Measurements from ENCODE around the gene ZBTB44.
"Not testable (repeated sequence)": the region's sequence is repeated elsewhere in the genome, so short reads cannot be mapped to it uniquely, and the experiment has no call there.

ZBTB44 gene

DNA sequence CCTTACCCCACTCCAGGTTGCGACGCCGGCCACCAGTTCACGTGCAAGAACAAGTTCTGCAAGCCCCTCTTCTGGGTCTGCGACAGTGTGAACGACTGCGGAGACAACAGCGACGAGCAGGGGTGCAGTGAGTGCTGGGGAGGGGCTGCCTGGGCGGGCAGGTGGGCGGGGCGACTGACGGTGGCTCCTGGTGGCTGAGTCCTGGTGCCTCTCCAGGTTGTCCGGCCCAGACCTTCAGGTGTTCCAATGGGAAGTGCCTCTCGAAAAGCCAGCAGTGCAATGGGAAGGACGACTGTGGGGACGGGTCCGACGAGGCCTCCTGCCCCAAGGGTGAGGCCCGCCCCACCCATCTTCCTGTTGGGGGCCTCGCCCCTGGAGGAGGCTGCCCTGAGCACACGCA is 116.4 kb downstream of the ZBTB44 start:
- DNase-seq (ENCODE audit: low spot score) = no peak

GRCh38 chr11:130197386-130198035 is 117.2 kb downstream of the ZBTB44 start:
- no peak for DNase-seq (ENCODE audit: low spot score)

GRCh38 chr11:130194241-130195023 is 120.3 kb downstream of the ZBTB44 start:
- no peak for DNase-seq (ENCODE audit: low spot score)

DNA sequence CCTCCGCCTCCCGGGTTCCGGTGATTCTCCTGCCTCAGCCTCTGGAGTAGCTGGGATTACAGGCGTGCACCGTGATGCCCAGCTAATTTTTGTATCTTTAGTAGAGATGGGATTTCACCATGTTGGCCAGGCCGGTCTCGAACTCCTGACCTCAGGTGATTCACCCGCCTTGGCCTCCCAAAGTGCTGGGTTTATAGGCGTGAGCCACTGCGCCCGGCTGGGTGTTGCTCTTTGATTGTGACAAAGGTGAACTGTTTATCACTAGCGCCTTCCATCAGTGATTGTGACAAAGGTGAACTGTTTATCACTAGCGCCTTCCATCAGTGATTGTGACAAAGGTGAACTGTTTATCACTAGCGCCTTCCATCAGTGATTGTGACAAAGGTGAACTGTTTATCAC is 121.2 kb downstream of the ZBTB44 start:
- not testable (repeated sequence) for DNase-seq (ENCODE audit: low spot score)

GRCh38 chr11:130192845-130193267 is 121.9 kb downstream of the ZBTB44 start:
- DNase-seq (ENCODE audit: low spot score) = no peak

DNA sequence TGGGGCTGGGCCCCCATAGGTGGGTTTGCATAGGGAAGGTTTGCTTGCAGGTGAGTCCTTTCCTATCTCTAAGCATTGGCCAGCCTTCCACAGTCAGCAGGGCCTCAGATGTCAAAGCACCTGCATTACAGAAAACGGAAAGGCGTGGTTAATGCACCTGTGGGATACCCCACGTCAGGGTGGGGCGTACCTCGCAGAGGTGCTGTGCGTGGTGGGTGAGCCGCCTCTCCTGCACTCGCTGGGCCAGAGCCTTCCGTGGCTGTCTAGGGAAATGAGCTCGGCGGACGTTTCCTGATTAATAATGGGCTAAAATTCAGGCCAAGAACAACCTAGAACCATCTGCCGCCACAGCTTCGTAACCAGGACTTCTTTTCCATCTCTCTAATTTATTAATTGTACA is 122.8 kb downstream of the ZBTB44 start:
- no peak for DNase-seq (ENCODE audit: low spot score)

DNA sequence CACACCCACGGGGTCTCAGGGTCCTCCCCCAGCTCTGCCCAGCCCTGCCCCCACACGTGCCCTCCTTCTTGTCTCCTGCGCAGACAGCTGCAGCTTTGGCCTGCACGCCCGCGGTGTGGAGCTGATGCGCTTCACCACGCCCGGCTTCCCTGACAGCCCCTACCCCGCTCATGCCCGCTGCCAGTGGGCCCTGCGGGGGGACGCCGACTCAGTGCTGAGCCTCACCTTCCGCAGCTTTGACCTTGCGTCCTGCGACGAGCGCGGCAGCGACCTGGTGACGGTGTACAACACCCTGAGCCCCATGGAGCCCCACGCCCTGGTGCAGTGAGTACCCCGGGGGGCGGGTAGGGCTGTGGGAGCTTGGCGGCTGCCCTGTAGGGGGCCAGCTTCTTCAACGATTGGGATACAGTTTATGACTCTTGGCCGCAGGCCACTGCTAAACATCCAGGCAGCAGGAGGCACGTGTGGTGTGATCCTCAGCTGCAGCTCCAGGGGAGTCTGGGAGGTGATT is 124.3 kb downstream of the ZBTB44 start:
- DNase-seq (ENCODE audit: low spot score) = no peak

DNA sequence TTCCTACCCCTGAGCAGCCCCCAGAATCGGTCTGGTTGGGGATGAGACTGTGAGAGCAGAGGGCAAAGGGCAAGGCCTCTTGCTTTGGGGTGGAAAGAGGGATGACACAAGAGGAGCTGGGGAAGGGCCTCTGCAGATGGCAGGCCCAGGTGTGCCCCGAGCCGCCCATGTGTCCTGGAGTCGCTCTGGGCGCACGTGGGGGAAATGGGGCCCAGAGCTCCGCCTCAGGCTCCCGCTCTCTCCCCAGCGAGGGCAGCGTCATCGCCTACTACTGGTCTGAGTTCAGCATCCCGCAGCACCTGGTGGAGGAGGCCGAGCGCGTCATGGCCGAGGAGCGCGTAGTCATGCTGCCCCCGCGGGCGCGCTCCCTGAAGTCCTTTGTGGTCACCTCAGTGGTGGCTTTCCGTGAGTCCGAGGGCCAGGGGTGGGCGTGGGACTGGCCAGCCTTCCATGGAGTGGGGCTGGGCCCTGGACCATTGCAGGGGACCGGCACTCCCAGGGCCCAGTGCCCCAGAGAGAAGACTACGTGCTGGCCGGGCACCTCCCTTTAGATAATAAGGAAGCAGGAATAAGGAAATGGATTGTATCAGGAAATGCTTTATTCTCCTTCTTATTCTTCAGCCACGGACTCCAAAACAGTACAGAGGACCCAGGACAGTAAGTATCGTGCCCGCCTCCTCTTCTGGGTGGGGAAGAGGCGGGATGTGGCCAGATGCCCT is 125.1 kb downstream of the ZBTB44 start:
- DNase-seq (ENCODE audit: low spot score) = no peak

DNA sequence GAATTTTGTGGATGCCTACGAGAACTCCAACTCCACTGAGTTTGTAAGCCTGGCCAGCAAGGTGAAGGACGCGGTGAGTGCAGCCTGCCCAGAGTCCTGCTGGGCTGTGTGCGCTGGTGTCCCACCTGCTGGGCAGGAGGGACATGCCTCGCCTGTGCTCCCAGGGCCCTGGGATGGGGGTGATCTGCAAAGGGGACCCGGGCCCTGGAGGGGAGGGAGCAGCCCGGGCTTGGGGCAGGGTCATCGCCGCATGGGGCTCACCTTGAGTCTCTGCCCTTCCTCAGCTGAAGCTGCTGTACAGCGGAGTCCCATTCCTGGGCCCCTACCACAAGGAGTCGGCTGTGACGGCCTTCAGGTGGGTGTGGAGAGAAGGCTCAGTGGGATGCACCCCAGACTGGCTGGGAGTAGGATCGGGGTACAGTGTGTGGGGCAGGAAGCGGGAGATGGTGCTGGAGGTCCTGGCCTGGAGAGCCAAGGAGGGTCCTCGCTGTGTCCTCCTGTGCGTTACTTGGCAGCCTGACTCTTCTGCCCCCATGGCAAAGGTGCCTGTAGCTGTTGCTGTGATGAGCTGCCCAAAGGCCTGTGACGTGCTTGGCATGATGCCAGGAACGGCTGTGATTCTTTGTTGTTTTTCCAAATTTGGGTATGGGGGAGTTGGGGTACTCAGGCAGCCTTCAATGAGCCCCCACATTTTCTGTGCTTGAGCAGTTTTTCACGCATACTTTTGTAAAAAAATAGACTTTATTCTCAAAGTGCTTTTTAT is 126.0 kb downstream of the ZBTB44 start:
- DNase-seq (ENCODE audit: low spot score) = no peak

DNA sequence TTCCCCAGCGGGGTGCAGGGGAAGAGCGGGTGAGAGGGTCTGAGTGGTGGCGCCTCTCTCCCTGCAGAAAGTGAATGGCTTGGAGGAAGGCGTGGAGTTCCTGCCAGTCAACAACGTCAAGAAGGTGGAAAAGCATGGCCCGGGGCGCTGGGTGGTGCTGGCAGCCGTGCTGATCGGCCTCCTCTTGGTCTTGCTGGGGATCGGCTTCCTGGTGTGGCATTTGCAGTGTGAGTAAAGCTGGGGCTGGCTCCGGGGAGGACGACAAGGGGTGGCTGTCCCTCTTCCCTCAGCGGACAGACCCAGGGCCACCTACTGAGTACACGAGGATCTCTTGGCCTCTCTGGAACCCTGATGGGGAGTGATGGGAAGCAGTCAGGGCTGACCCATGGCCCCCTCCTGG is 126.7 kb downstream of the ZBTB44 start:
- no peak for DNase-seq (ENCODE audit: low spot score)

- DNase-seq (ENCODE audit: low spot score) = no peak
Measured at GRCh38 chr11:130187096-130187495, 127.6 kb downstream of the ZBTB44 start.

DNA sequence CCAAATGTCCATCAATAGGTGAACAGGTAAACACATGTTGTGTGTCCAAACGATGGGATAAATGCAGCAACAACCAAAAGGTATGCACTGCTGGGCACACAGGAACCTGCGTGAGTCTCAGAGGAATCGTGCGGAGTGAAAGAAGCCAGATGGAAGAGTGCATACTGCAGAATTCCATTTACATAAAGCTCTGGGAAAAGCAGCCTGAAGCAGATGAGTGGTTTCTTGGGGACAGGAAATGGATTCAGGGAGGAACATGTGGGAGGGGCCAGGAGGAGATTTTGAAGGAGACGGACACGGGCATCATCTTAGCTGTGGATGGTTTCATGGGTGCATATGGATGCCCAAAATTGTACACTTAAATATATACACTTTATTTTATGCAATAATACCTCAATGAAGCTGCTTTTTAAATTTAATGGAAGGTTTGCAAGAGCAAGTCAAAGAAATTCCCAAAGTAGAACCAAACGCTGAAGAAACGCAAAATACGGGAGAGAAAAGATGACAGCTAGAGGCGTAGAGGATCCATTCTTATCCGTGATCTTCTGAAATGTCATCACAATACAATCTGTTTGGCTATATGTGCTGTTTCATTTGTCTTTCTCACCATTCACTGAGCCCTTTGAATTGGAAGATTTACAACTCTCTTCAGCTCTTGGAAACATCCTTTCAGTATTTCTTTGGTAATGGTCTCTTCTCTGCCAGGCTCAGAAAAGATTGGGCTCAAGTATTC is 130.7 kb downstream of the ZBTB44 start:
- no peak for DNase-seq (ENCODE audit: low spot score)

DNA sequence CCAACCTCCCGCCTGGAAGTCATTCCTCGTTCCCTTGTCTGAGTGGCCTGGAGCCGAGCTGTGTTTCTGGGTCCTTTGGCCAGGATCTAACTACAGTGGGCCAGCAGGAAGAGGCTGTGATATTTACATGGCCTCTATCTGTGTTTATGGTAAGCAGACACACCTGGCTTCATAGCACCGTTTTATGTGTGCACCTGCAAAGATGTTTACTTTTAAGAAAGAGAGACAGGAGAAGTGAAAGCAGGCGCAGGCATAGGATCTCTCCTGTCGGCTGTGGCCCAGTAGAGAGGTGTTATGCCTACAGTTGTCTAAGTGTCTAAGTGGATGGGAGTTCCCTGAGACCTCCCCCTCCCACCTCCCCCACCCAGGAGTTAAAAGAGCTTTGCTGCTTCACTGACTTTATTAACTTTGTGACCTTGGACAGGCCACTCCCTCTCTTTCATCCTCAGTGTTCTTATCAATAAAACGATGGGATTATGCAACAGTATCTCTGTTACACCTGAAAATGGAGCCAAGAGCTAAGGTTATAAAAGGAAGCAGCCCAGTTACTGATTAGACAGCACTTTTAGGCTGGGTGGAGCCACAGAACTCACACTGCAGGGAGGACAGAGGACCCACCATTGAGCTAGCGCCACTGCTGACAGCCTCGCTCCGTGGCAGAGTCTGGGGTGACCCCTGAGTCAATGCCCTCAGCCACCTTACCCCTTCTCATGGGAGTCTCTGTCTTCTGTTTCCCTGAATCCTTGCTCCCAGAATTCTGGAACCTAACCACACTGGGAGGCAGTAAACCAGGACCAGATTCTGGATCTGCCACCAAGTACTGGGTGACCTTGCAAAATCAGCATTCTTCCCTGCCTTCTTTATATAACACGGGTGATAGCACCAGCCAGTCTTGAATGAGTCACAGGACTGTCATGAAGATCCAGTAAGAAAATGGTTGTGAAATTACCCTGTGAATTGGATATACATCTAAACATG is 133.1 kb downstream of the ZBTB44 start:
- DNase-seq (ENCODE audit: low spot score) = no peak

GRCh38 chr11:130180896-130181294 is 133.8 kb downstream of the ZBTB44 start:
- DNase-seq (ENCODE audit: low spot score) = no peak

DNA sequence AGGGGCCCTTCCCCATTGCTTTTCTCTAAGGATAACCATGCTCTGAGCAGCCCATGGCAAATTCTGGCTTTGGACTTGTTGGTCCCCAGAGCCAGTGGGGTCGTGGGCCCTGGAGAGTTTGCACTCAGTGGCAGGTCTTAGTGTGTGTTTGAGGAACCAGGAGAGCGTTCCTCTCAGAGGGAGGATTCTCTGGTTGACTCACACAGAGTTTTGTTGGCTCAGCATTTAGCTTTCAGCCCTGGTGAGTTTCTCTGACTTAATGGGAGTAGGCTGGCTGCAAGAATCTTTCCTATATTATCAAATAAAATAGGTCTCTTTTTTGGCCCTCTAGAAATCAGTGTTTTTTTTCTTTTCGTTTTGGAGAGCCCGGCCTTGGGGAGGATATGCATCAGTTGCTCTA is 134.2 kb downstream of the ZBTB44 start:
- no peak for DNase-seq (ENCODE audit: low spot score)

- DNase-seq (ENCODE audit: low spot score) = no peak
Measured at GRCh38 chr11:130179396-130180306, 135.1 kb downstream of the ZBTB44 start.

GRCh38 chr11:130178441-130179339 is 136.0 kb downstream of the ZBTB44 start:
- DNase-seq (ENCODE audit: low spot score) = no peak

GRCh38 chr11:130177782-130178181 is 136.9 kb downstream of the ZBTB44 start:
- no peak for DNase-seq (ENCODE audit: low spot score)

Measured in CD4-positive, alpha-beta T cell treated with Interleukin-2 at 100 ng/mL for 4 hours (primary cell).